PC-9 (cell line): ENCODE measurements around the gene ALG12.

Experiments
- EZH2 ChIP-seq: fragments of 200-600 bp; sonication (generic); IDR thresholded peaks from 2 replicates; pipeline ENCODE4 v1.8.0; 2017; ENCODE audit warnings: antibody characterized with exemption, low read depth
- TF ChIP-seq, protein P1 (sequence below): fragments of 200-600 bp; sonication (generic); conservative IDR thresholded peaks from 2 replicates; pipeline ENCODE4 v1.6.1; 2017; ENCODE audit warnings: mixed run types, antibody characterized with exemption, mild to moderate bottlenecking, moderate library complexity

GRCh38 chr22:49954991-49955580 lies 36.8 kb upstream of the ALG12 start:
- TF ChIP-seq, protein P1, sequence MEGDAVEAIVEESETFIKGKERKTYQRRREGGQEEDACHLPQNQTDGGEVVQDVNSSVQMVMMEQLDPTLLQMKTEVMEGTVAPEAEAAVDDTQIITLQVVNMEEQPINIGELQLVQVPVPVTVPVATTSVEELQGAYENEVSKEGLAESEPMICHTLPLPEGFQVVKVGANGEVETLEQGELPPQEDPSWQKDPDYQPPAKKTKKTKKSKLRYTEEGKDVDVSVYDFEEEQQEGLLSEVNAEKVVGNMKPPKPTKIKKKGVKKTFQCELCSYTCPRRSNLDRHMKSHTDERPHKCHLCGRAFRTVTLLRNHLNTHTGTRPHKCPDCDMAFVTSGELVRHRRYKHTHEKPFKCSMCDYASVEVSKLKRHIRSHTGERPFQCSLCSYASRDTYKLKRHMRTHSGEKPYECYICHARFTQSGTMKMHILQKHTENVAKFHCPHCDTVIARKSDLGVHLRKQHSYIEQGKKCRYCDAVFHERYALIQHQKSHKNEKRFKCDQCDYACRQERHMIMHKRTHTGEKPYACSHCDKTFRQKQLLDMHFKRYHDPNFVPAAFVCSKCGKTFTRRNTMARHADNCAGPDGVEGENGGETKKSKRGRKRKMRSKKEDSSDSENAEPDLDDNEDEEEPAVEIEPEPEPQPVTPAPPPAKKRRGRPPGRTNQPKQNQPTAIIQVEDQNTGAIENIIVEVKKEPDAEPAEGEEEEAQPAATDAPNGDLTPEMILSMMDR: no peak
- TF ChIP-seq EZH2: no peak
